GM23248 (cell line): ENCODE measurements around the gene SHISA9. TPM values are rescaled to one million over a fixed set of nuclear protein-coding genes. Genes with fewer than 3 reads are reported as not detected.

Experiments
- DNase-seq: peaks from one replicate; pipeline ENCODE4 v3.0.0-alpha.2; 2015
- H2AFZ ChIP-seq: fragments of 200-600 bp; sonication (generic); 2 replicates; pipeline ENCODE4 v1.6.1; 2016; ENCODE audit warnings: antibody characterized with exemption
- H3F3A ChIP-seq: fragments of 200-600 bp; sonication (generic); 2 replicates; pipeline ENCODE4 v1.6.1; 2016; ENCODE audit warnings: mild to moderate bottlenecking, antibody characterized with exemption, mixed run types; ENCODE audit not compliant: insufficient read depth
- H3K27ac ChIP-seq: fragments of 200-600 bp; sonication (generic); 2 replicates; pipeline ENCODE4 v1.5.1; 2016; ENCODE audit warnings: mild to moderate bottlenecking
- H3K27me3 ChIP-seq: fragments of 200-600 bp; sonication (generic); replicated peaks from 2 replicates; pipeline ENCODE4 v1.6.1; 2016; ENCODE audit warnings: mild to moderate bottlenecking; ENCODE audit not compliant: insufficient read depth
- H3K36me3 ChIP-seq: fragments of 200-600 bp; sonication (generic); 2 replicates; pipeline ENCODE4 v1.6.1; 2016; ENCODE audit warnings: low read depth, mild to moderate bottlenecking
- H3K4me1 ChIP-seq: fragments of 200-600 bp; sonication (generic); 2 replicates; pipeline ENCODE4 v1.6.1; 2016; ENCODE audit warnings: mild to moderate bottlenecking; ENCODE audit not compliant: insufficient read depth
- H3K4me2 ChIP-seq: fragments of 200-600 bp; sonication (generic); one replicate; pipeline ENCODE4 v1.6.1; 2016; ENCODE audit warnings: mild to moderate bottlenecking; ENCODE audit not compliant: unreplicated experiment
- H3K4me3 ChIP-seq: fragments of 200-600 bp; sonication (generic); 2 replicates; pipeline ENCODE4 v1.5.1; 2016; ENCODE audit warnings: mild to moderate bottlenecking
- H3K79me2 ChIP-seq: fragments of 200-600 bp; sonication (generic); 2 replicates; pipeline ENCODE4 v1.6.1; 2016; ENCODE audit warnings: mild to moderate bottlenecking; ENCODE audit not compliant: insufficient read depth
- H3K9ac ChIP-seq: fragments of 200-600 bp; sonication (generic); 2 replicates; pipeline ENCODE4 v1.6.1; 2016; ENCODE audit warnings: mild to moderate bottlenecking
- H3K9me2 ChIP-seq: fragments of 200-600 bp; sonication (generic); 2 replicates; pipeline ENCODE4 v1.6.1; 2016; ENCODE audit warnings: mixed run types, mild to moderate bottlenecking, moderate library complexity; ENCODE audit not compliant: insufficient read depth
- H3K9me3 ChIP-seq: fragments of 200-600 bp; sonication (generic); one replicate; pipeline ENCODE4 v1.6.1; 2017; ENCODE audit warnings: low read depth
- H4K20me1 ChIP-seq: fragments of 200-600 bp; sonication (generic); 2 replicates; pipeline ENCODE4 v1.6.0; 2016; ENCODE audit not compliant: insufficient read depth
- EZH2 ChIP-seq: fragments of 200-600 bp; sonication (generic); IDR thresholded peaks from 2 replicates; pipeline ENCODE4 v1.6.1; 2018; ENCODE audit warnings: antibody characterized with exemption, mild to moderate bottlenecking; ENCODE audit not compliant: insufficient read depth, poor library complexity, severe bottlenecking
- EZH2phosphoT487 ChIP-seq: fragments of 200-600 bp; sonication (generic); IDR thresholded peaks from 2 replicates; pipeline ENCODE4 v1.6.1; 2018; ENCODE audit warnings: antibody characterized with exemption, moderate library complexity, mild to moderate bottlenecking, low read depth; ENCODE audit not compliant: insufficient read depth
- WGBS, 2 experiments: methylation state at CpG; one replicate each; pipeline ENCODE4 v1.1.6; 2015 to 2017; ENCODE audit warnings: low lambda C conversion rate in 2 of 2, low coverage in 1 of 2; ENCODE audit errors: missing lambda C conversion rate in 2 of 2; 5-methylcytosine and 5-hydroxymethylcytosine counted together
- in situ Hi-C: fragments of 300-500 bp; cut with MboI; formaldehyde crosslinking; loops from 2 replicates; pipeline ENCODE4 v1.15.0; 2020
- polyA plus RNA-seq: library from polyadenylated mRNA; unstranded; fragments of >200 nt; fragmentation: Nextera tagmentation; extraction: Ambion mirVana; gene quantifications from 2 replicates; pipeline ENCODE4 v1.2.1, GENCODE V29; 2016
- total RNA-seq: library from RNA; depleted of rRNA; stranded (reverse); fragments of >200 nt; shearing (Covaris generic); gene quantifications from 2 replicates; pipeline ENCODE4 v1.2.3, GENCODE V29; 2014

SHISA9 gene
- total and polyA plus RNA-seq, 2 experiments from 2014 or later = not detected

DNA sequence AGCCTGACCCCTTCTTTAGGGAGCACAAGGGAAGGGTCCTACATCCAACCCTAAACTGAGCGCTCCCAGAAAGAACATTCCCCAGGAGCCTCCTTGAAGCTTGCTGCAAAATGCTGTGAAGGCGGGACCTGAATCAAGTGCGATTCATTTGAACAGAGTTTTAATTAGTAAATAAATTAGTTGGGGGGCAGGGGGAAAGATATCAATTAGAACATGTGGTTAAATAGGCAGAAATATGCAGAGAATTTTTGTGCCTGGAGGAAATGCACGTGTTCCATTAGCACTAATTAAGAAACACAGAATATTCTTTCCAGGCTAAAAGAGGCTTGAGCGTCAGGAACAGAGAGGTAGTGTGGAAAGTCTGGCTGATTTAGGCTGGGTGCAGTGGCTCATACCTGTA is 38.5 kb upstream of the SHISA9 start:
- no peaks in the 10 kb centered on the region for H3K79me2 ChIP-seq
- no peaks in the 10 kb centered on the region for H3K36me3 ChIP-seq
- 69 to 75% methylated on average over 5 of the region's 5 CpGs for WGBS, 2 experiments

GRCh38 chr16:12866981-12867551 is 34.3 kb upstream of the SHISA9 start:
- no peak overlapping the region for H2AFZ ChIP-seq
- H3K4me2 ChIP-seq = no peak overlapping the region
- H3F3A ChIP-seq = no peaks in the 10 kb centered on the region
- no peaks in the 10 kb centered on the region for H3K27me3 ChIP-seq
- WGBS, 2 experiments = 42 to 56% methylated on average over 3 of the region's 3 CpGs
- TF ChIP-seq EZH2 (no peak), EZH2phosphoT487 (no peak)
- no peaks in the 10 kb centered on the region for H3K9me3 ChIP-seq
- H3K4me1 ChIP-seq = no peaks in the 10 kb centered on the region
- no peak overlapping the region for H3K9ac ChIP-seq
- DNase-seq = no peak
- no peaks in the 10 kb centered on the region for H3K36me3 ChIP-seq
- H4K20me1 ChIP-seq = no peaks in the 10 kb centered on the region
- H3K9me2 ChIP-seq = no peaks in the 10 kb centered on the region
- H3K4me3 ChIP-seq = no peak overlapping the region
- no peak overlapping the region for H3K27ac ChIP-seq
- H3K79me2 ChIP-seq = no peaks in the 10 kb centered on the region
- in situ Hi-C loops = no loop called here

More for the DNA sequence above, 38.5 kb upstream of the SHISA9 start:
- Histone ChIP-seq H3K9me2 (no peaks in the 10 kb centered on the region), H3K4me1 (no peaks in the 10 kb centered on the region), H3K27me3 (no peaks in the 10 kb centered on the region), H3K4me2 (no peak overlapping the region), H4K20me1 (no peaks in the 10 kb centered on the region), H3K4me3 (no peak overlapping the region), H3K9ac (no peak overlapping the region), H3F3A (no peaks in the 10 kb centered on the region), H3K9me3 (no peaks in the 10 kb centered on the region), H2AFZ (no peak overlapping the region), H3K27ac (no peak overlapping the region)
- in situ Hi-C loops = no loop called here
- DNase-seq = no peak
- TF ChIP-seq EZH2 (no peak), EZH2phosphoT487 (no peak)

DNA sequence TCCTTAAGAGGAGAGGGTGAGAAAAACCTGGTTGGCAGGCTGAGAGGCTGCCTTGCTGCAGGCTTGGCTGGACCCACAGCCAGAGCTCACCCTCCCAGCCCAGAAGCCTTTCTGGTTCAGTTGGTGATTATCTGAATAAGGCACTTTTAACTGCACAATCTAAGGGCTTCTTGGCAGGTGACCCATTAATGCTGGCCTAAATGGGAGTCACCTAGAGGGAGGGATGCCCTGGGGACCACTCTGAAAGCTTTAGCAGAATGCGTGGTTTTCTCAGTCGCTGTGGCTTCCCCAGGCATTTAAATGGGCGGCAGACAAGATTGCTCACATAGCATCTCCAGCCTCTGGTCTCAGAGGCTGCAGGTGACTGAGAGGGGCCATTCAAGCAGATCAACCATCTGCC is 33.2 kb upstream of the SHISA9 start:
- no peaks in the 10 kb centered on the region for H3K9me2 ChIP-seq
- no peaks in the 10 kb centered on the region for H3F3A ChIP-seq
- in situ Hi-C loops = no loop called here
- no peak overlapping the region for H3K27ac ChIP-seq
- H3K4me2 ChIP-seq = no peak overlapping the region
- H3K9me3 ChIP-seq = no peaks in the 10 kb centered on the region
- no peaks in the 10 kb centered on the region for H3K79me2 ChIP-seq
- H2AFZ ChIP-seq = no peak overlapping the region
- 49 to 52% methylated on average over 3 of the region's 3 CpGs for WGBS, 2 experiments
- no peaks in the 10 kb centered on the region for H3K4me1 ChIP-seq
- no peak overlapping the region for H3K4me3 ChIP-seq
- no peak for TF ChIP-seq EZH2phosphoT487
- TF ChIP-seq EZH2 = no peak
- H3K36me3 ChIP-seq = no peaks in the 10 kb centered on the region
- no peaks in the 10 kb centered on the region for H4K20me1 ChIP-seq
- no peak for DNase-seq
- H3K27me3 ChIP-seq = no peaks in the 10 kb centered on the region
- no peak overlapping the region for H3K9ac ChIP-seq

GRCh38 chr16:12868788-12869187 is 32.6 kb upstream of the SHISA9 start:
- in situ Hi-C loops = no loop called here
- no peaks in the 10 kb centered on the region for H3K79me2 ChIP-seq

More at GRCh38 chr16:12868788-12869187, 32.6 kb upstream of the SHISA9 start:
- H3K9me2 ChIP-seq = no peaks in the 10 kb centered on the region
- 62 to 65% methylated on average over 8 of the region's 8 CpGs for WGBS, 2 experiments
- no peaks in the 10 kb centered on the region for H3K4me1 ChIP-seq
- no peaks in the 10 kb centered on the region for H3F3A ChIP-seq
- no peak overlapping the region for H3K4me2 ChIP-seq
- no peaks in the 10 kb centered on the region for H4K20me1 ChIP-seq
- no peaks in the 10 kb centered on the region for H3K27me3 ChIP-seq
- H3K9ac ChIP-seq = no peak overlapping the region
- H2AFZ ChIP-seq = no peak overlapping the region
- no peak for TF ChIP-seq EZH2
- TF ChIP-seq EZH2phosphoT487 = no peak
- no peaks in the 10 kb centered on the region for H3K9me3 ChIP-seq
- no peak overlapping the region for H3K4me3 ChIP-seq
- no peak for DNase-seq
- H3K27ac ChIP-seq = no peak overlapping the region
- no peaks in the 10 kb centered on the region for H3K36me3 ChIP-seq
